GM12878 (cell line): ENCODE measurements around the gene LRCH2. TPM values are rescaled to one million over a fixed set of nuclear protein-coding genes. Genes with fewer than 3 reads are reported as not detected.

Source experiments
- ATAC-seq: fragments of 200-7000 bp; cut with Tn5 transposase; 3 replicates; pipeline ENCODE4 v1.9.1; 2020; ENCODE audit warnings: mild to moderate bottlenecking, moderate library complexity
- BruUV-seq: library from RNA; stranded (reverse); fragments of 400-500 nt; replicated peaks from 2 replicates; lab custom pipeline; 2021; lab: Mats Ljungman, UMichigan
- CTCF ChIA-PET: fragments of 300-600 bp; sonication (Branson Sonifier 250); formaldehyde crosslinking; extraction: SDS; loops from one replicate; lab custom pipeline; 2021; ENCODE audit warnings: inconsistent platforms; lab: Yijun Ruan, JAX
- POLR2A ChIA-PET: fragments of 350-600 bp; formaldehyde crosslinking; extraction: SDS; loops from one replicate; lab custom pipeline; 2021; ENCODE audit warnings: inconsistent platforms; lab: Charles Lee
- RAD21 ChIA-PET: fragments of 300-600 bp; sonication (Branson Sonifier 250); formaldehyde crosslinking; loops from one replicate; lab custom pipeline; 2023; ENCODE audit warnings: antibody characterized with exemption; ENCODE audit not compliant: unreplicated experiment; lab: Charles Lee
- SMC1A ChIA-PET: fragments of 300-600 bp; sonication (Branson Sonifier 250); formaldehyde crosslinking; loops from one replicate; lab custom pipeline; 2023; ENCODE audit not compliant: unreplicated experiment, uncharacterized antibody; lab: Charles Lee
- DNase-seq: peaks from one replicate; pipeline ENCODE4 v3.0.0-alpha.2; 2011; ENCODE audit warnings: low read depth, low spot score
- FAIRE-seq: peaks from 3 replicates; lab custom pipeline; 2011; peaks lifted over from hg19 to GRCh38; lab: Jason Lieb, UNC
- H2AFZ ChIP-seq: 2 replicates; pipeline ENCODE4 v1.6.0; 2011; ENCODE audit warnings: low read depth, low read length, control low read depth; ENCODE audit not compliant: control insufficient read depth
- H3K27ac ChIP-seq: 2 replicates; pipeline ENCODE4 v1.5.1; 2011; ENCODE audit warnings: control low read depth; ENCODE audit not compliant: control insufficient read depth, insufficient read depth
- H3K27me3 ChIP-seq, 2 experiments: replicated peaks in 1 of 2; 2 replicates each; pipeline versions ENCODE4 v1.6.0 to v1.6.1; 2011; ENCODE audit warnings: low read length in 1 of 2; ENCODE audit not compliant: control insufficient read depth in 2 of 2, insufficient read depth in 2 of 2
- H3K36me3 ChIP-seq, 2 experiments: 2 replicates each; pipeline ENCODE4 v1.5.1; 2011; ENCODE audit warnings: low read length in 1 of 2; ENCODE audit not compliant: control insufficient read depth in 2 of 2, insufficient read depth in 2 of 2
- H3K4me1 ChIP-seq: 2 replicates; pipeline ENCODE4 v1.6.1; 2011; ENCODE audit warnings: mild to moderate bottlenecking, low read length, moderate library complexity, mixed read lengths; ENCODE audit not compliant: control insufficient read depth, insufficient read depth
- H3K4me2 ChIP-seq: 2 replicates; pipeline ENCODE4 v1.6.0; 2011; ENCODE audit warnings: control low read depth; ENCODE audit not compliant: control insufficient read depth, insufficient read depth
- H3K4me3 ChIP-seq: fragments of 200-600 bp; sonication (generic); 2 replicates; pipeline ENCODE4 v1.5.1; 2016
- H3K79me2 ChIP-seq: 2 replicates; pipeline ENCODE4 v1.6.0; 2011; ENCODE audit warnings: low read length; ENCODE audit not compliant: control insufficient read depth, insufficient read depth
- H3K9ac ChIP-seq: 2 replicates; pipeline ENCODE4 v1.8.0; 2011; ENCODE audit warnings: low read length, control low read depth, mixed read lengths; ENCODE audit not compliant: control insufficient read depth, insufficient read depth
- H3K9me3 ChIP-seq: replicated peaks from 3 replicates; pipeline ENCODE4 v1.5.1; 2011; ENCODE audit warnings: mild to moderate bottlenecking, low read length; ENCODE audit not compliant: control insufficient read depth, insufficient read depth
- H4K20me1 ChIP-seq: 2 replicates; pipeline ENCODE4 v1.6.0; 2011; ENCODE audit not compliant: control insufficient read depth, insufficient read depth
- ASH2L ChIP-seq: fragments of 300-600, 200-600 bp; sonication (generic); IDR thresholded peaks from 2 replicates; pipeline ENCODE4 v1.6.1; 2017; ENCODE audit warnings: low read depth, mild to moderate bottlenecking, borderline replicate concordance
- DPF2 ChIP-seq: fragments of 450-650 bp; IDR thresholded peaks from 2 replicates; pipeline ENCODE4 v1.6.1; 2017; ENCODE audit warnings: mild to moderate bottlenecking
- EGR1 ChIP-seq, 2 experiments: IDR thresholded peaks; 1 replicate in 1 of 2; 2 replicates in 1 of 2; pipeline ENCODE4 v1.6.1; 2011 to 2012; ENCODE audit warnings: low read depth in 2 of 2, low read length in 2 of 2, borderline replicate concordance in 1 of 2, mild to moderate bottlenecking in 1 of 2, moderate library complexity in 1 of 2
- ELK1 ChIP-seq: IDR thresholded peaks from 2 replicates; pipeline ENCODE4 v1.6.1; 2012; ENCODE audit warnings: low read depth, low read length, improper control_type of control experiment
- LARP7 ChIP-seq: fragments of 450-650 bp; IDR thresholded peaks from 2 replicates; pipeline ENCODE4 v1.6.1; 2017; ENCODE audit warnings: mild to moderate bottlenecking
- MXI1 ChIP-seq: fragments of 150-350 bp; IDR thresholded peaks from 2 replicates; pipeline ENCODE4 v1.6.1; 2011; ENCODE audit warnings: low read depth, mild to moderate bottlenecking, inconsistent platforms, low read length, improper control_type of control experiment
- NFYA ChIP-seq: IDR thresholded peaks from 2 replicates; pipeline ENCODE4 v1.6.1; 2011; ENCODE audit warnings: low read depth, mild to moderate bottlenecking, low read length, improper control_type of control experiment, borderline replicate concordance
- NR2C2 ChIP-seq: IDR thresholded peaks from 2 replicates; pipeline ENCODE4 v1.6.1; 2011; ENCODE audit warnings: borderline replicate concordance, low read depth; ENCODE audit not compliant: control insufficient read depth, insufficient read length
- POU2F2 ChIP-seq: IDR thresholded peaks from 3 replicates; pipeline ENCODE4 v1.6.1; 2011; ENCODE audit warnings: low read depth, mild to moderate bottlenecking, low read length, borderline replicate concordance
- SIX5 ChIP-seq: IDR thresholded peaks from 2 replicates; pipeline ENCODE4 v1.6.1; 2011; ENCODE audit warnings: mild to moderate bottlenecking, low read depth, low read length, moderate library complexity; ENCODE audit not compliant: severe bottlenecking
- SREBF2 ChIP-seq: IDR thresholded peaks from 2 replicates; pipeline ENCODE4 v1.6.1; 2012; ENCODE audit warnings: mild to moderate bottlenecking, low read length
- SUPT20H ChIP-seq: IDR thresholded peaks from 2 replicates; pipeline ENCODE4 v1.6.1; 2011; ENCODE audit warnings: low read depth, mild to moderate bottlenecking, low read length, moderate library complexity, borderline replicate concordance; ENCODE audit not compliant: control insufficient read depth
- TAF1 ChIP-seq: IDR thresholded peaks from 2 replicates; pipeline ENCODE4 v1.6.1; 2011; ENCODE audit warnings: mild to moderate bottlenecking, low read depth, low read length, borderline replicate concordance
- YBX1 ChIP-seq: fragments of 450-650 bp; IDR thresholded peaks from 2 replicates; pipeline ENCODE4 v1.6.1; 2016; ENCODE audit warnings: antibody characterized with exemption
- ZNF217 ChIP-seq: fragments of 450-650 bp; IDR thresholded peaks from 2 replicates; pipeline ENCODE4 v1.6.1; 2017; ENCODE audit warnings: antibody characterized with exemption, mild to moderate bottlenecking
- ZNF24 ChIP-seq: fragments of 450-650 bp; IDR thresholded peaks from 2 replicates; pipeline ENCODE4 v1.6.1; 2017; ENCODE audit warnings: antibody characterized with exemption, mild to moderate bottlenecking
- ZNF274 ChIP-seq: IDR thresholded peaks from one replicate; pipeline ENCODE4 v1.8.0; 2011; ENCODE audit not compliant: insufficient read length, insufficient read depth
- WGBS: methylation state at CpG from one replicate; pipeline ENCODE4 v1.1.6; 2016; ENCODE audit warnings: low lambda C conversion rate; ENCODE audit not compliant: insufficient replicate concordance, insufficient coverage; ENCODE audit errors: missing lambda C conversion rate; 5-methylcytosine and 5-hydroxymethylcytosine counted together
- in situ Hi-C: fragments of 300-500 bp; cut with MboI; formaldehyde crosslinking; loops from 9 replicates; pipeline ENCODE4 v1.14.3; 2018; ENCODE audit warnings: mixed read lengths
- intact Hi-C: fragments of 100-400 bp; cut with micrococcal nuclease; formaldehyde crosslinking; loops from one replicate; pipeline ENCODE4 v1.14.2; 2022; ENCODE audit not compliant: unreplicated experiment
- polyA plus RNA-seq, 11 experiments: library from polyadenylated mRNA; depleted of rRNA in 4 of 11; unstranded in 6 of 11; stranded (reverse) in 5 of 11; fragments of >200 nt; fragmentation: Nextera tagmentation in 4 of 11; fragmentation: Illumina TruSeq in 1 of 11; extraction: Ambion mirVana in 4 of 11; extraction: Trizol in 1 of 11; gene quantifications; 1 replicate in 1 of 11; 2 replicates in 10 of 11; pipeline versions ENCODE4 v1.2.1 to v1.2.3, GENCODE V29; 2011 to 2016; ENCODE audit warnings: inconsistent platforms in 2 of 11, missing spikeins in 2 of 11, low read depth in 1 of 11
- total RNA-seq, 4 experiments: library from RNA; depleted of rRNA in 3 of 4; stranded (reverse); fragments of >200 nt in 3 of 4; fragmentation: Illumina TruSeq in 1 of 4; extraction: Trizol in 1 of 4; gene quantifications; 2 replicates each; pipeline versions ENCODE4 v1.2.1 to v1.2.3, GENCODE V29; 2013 to 2021
- TF ChIP-seq, protein P1 (sequence below): IDR thresholded peaks from 2 replicates; pipeline ENCODE4 v1.6.1; 2011; ENCODE audit warnings: mild to moderate bottlenecking, low read depth, low read length, moderate library complexity; ENCODE audit not compliant: insufficient replicate concordance

LRCH2 gene
- total and polyA plus RNA-seq, 10 of the 15 experiments (the other 5 are each of a cell fraction or from before 2014, with no cell fraction given) = 0.01 to 0.10 (median 0.03) TPM; not detected in 7

GRCh38 chrX:115232933-115233496 lies 881 bp downstream of the LRCH2 start:
- ChIA-PET CTCF (no interaction called here), POLR2A (no interaction called here), SMC1A (no interaction called here), RAD21 (no interaction called here)
- DNase-seq = no peak
- H3K4me1 ChIP-seq = no peaks in the 10 kb centered on the region
- no peaks in the 10 kb centered on the region for H3K9me3 ChIP-seq
- H3K27ac ChIP-seq = no peak overlapping the region
- no peak overlapping the region for H3K4me3 ChIP-seq
- peaks cover 0 to 2% of the 10 kb centered on the region in 2 experiments; a peak in 1 of 4 replicates for H3K27me3 ChIP-seq
- BruUV-seq = no TSS peak
- no peaks in the 10 kb centered on the region for H3K79me2 ChIP-seq
- FAIRE-seq = no peak
- no peak for ATAC-seq
- no peaks in the 10 kb centered on the region for H4K20me1 ChIP-seq
- no peak overlapping the region for H3K4me2 ChIP-seq
- WGBS = 30% methylated on average over 6 of the region's 6 CpGs
- H2AFZ ChIP-seq = no peak overlapping the region
- no peak overlapping the region for H3K9ac ChIP-seq
- in situ Hi-C loops = no loop called here
- no peak for TF ChIP-seq MXI1
- TF ChIP-seq TAF1 = no peak
- TF ChIP-seq ZNF274 = no peak
- TF ChIP-seq POU2F2 = no peak
- TF ChIP-seq, protein P1, sequence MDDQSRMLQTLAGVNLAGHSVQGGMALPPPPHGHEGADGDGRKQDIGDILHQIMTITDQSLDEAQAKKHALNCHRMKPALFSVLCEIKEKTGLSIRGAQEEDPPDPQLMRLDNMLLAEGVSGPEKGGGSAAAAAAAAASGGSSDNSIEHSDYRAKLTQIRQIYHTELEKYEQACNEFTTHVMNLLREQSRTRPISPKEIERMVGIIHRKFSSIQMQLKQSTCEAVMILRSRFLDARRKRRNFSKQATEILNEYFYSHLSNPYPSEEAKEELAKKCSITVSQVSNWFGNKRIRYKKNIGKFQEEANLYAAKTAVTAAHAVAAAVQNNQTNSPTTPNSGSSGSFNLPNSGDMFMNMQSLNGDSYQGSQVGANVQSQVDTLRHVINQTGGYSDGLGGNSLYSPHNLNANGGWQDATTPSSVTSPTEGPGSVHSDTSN = no peak
- no peak for TF ChIP-seq SUPT20H
- TF ChIP-seq YBX1 = no peak
- no peak for TF ChIP-seq SIX5
- TF ChIP-seq LARP7 = no peak
- no peak for TF ChIP-seq ELK1
- TF ChIP-seq ZNF217 = no peak
- no peak for TF ChIP-seq EGR1 (IDR thresholded peaks at IDR 0.05; ENCODE audit: borderline replicate concordance in 1 of 2, low read depth in 2 of 2, low read length in 2 of 2)
- TF ChIP-seq NR2C2 = no peak
- TF ChIP-seq ZNF24 = no peak
- no peak for TF ChIP-seq NFYA
- no peak for TF ChIP-seq ASH2L
- no peak for TF ChIP-seq DPF2
- no peak for TF ChIP-seq SREBF2
- intact Hi-C loops = no loop called here
- no peaks in the 10 kb centered on the region for H3K36me3 ChIP-seq
